CD4-positive, alpha-beta T cell treated with Interleukin-6 for 4 hours (primary cell): ENCODE measurements around the gene ST8SIA3.

Source experiments
- DNase-seq: peaks from one replicate; pipeline ENCODE4 v3.0.0-alpha.2; 2020; ENCODE audit warnings: mixed read lengths

Gene ST8SIA3

GRCh38 chr18:57352271-57352701 lies at the start of gene ST8SIA3:
ST8SIA3 (plus strand) TSS chr18:57352557; CDS start chr18:57352847, 290 bp downstream.
- DNase-seq, result no peak

DNA sequence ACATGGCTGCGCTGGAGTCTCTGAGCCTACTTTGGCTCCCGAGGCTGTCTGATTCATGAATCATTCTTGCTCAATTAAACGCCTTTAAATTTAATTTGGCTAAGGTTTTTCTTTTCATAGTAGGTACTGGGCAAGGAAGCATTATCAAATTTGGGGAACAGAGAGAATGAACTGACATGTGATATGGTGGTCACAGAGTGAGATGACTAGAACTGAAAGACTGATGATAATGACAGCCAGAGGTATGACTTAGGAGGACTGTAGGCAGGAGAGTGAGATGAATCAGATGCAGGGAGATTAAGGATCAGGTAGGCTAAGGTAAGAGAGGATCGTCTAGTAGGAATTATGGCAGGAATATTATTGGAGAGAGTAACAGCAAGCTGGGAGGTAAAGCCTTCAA lies 40.9 kb upstream of the ST8SIA3 start:
- no peak for DNase-seq

DNA sequence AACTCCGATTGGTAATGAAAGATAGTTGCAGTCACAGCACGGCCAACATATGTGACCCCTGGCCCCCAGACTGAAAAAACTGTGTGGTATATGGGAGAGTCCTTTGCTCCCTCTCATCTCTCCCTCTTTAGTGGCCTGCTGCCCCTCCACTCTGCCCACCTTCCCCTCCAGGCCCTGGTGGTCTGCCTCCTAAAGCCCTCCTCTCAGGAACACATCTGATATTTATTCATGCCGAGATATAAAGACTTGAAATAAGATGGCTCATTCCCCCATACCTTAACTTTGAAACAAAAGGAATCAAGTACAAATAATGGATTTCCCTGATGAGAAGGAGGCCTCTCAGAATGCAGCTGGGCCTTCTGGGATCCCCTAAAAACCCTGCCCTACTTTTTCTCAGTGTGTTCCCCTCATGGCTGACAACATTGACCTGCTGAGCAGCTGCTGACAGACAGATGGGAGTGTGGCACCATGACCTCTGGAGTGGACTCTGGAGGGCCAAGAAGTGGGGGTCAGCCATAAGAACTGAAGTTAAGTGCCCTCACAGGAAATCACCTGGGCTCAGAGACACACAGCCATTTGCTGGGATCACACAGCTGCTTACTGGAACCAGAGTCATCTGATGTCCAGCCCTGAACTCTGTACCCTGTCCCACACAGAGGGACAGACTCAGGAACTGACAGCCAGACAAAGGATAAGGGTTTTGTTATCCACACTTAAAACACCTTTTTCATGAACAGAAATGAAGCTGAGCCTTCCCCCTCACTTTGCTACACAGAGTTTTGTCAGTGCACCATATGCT lies 39.8 kb upstream of the ST8SIA3 start:
- no peak for DNase-seq

DNA sequence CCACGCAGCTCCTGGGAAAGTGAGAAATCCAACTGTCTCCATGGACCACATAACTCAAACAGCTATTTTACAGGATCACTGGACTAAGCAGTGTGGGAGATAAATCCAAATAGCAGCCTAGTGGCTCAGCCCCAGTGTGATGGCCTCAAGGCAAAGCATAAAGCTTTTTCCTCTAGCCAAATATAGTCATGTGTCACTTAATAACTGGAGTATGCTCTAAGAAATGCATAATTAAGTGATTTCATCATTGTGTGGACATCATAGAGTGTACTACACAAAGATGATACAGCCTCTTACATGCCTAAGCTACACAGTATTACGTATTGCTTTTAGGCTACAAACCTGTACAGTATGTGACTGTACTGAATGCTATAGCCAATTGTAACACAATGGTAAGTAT lies 31.8 kb upstream of the ST8SIA3 start:
- DNase-seq, result no peak

DNA sequence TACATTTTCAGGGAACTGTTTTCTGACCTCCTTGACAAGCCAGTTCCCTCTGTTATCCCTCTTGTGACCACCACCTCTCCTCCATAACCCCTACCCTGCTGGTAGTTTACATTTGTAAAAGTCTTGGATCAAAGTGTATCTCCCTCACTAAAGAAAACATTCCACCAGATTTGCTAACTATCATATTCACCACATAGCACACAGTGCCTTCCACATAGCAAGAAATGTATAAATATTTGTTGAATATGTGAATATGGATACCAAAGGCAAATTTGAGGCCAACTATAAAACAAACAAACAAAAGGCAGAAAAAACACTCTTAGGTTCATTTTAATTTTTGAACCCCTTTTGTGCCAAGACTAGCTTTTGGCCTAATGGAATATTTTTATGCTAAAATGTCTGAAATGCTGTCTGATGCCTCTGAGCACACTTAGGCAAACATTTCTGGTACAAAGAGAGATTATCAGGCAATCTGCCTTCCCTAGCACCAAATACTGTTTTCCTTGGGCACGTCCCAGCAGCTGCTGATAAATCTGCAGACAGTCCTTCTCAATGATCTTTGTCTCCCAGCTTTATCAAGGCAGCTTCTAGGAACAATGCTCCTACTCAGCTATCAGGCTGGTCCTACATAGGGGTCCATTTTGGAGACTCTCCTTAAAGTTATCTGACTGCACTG lies 26.7 kb upstream of the ST8SIA3 start:
- no peak for DNase-seq

GRCh38 chr18:57326718-57327323 lies 25.5 kb upstream of the ST8SIA3 start:
- DNase-seq, result no peak

- DNase-seq, result no peak
Measured at GRCh38 chr18:57328665-57329064, 23.7 kb upstream of the ST8SIA3 start.

DNA sequence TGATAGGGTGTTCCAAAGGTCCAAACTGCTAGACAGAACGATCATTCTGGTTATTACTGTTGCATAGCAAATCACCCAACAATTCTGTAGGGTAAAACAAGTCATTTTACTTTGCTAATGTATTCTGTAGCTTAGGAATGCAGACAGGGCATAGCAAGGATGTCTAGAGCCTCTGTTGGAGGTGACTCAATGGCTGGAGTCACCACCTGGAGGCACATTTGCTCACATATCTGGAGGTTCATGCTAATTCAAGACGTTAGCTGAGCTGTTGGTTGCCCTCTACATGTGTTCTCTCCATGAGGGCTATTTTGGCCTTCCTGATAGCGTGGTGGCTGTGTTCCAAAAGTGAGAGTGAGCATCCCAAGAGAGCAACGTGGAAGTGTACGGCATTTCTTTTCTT lies 22.5 kb upstream of the ST8SIA3 start:
- DNase-seq, result no peak

GRCh38 chr18:57331718-57332117 lies 20.6 kb upstream of the ST8SIA3 start:
- DNase-seq, result no peak

DNA sequence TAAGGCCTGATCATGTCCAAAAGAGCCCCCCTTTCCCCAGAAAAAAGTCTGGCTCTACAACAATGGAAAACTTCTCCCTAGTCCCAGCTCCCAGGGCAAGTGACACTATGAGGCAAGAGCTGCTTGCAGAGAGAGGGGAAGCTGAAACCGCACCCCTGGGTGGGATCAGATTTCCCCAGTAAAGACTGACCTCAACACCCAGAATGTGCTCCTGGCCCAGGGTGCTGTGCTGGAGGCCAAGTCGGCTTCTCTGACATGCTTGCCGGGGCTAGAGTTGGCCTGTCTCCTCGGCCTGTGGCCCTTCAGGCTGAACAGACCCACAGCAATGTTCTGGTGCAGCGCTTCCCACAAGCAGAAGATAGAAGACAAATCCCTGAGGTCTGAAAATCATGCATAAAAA lies 18.4 kb upstream of the ST8SIA3 start:
- no peak for DNase-seq

GRCh38 chr18:57334383-57334782 lies 18.0 kb upstream of the ST8SIA3 start:
- no peak for DNase-seq

GRCh38 chr18:57336343-57336742 lies 16.0 kb upstream of the ST8SIA3 start:
- no peak for DNase-seq

GRCh38 chr18:57337890-57338289 lies 14.5 kb upstream of the ST8SIA3 start:
- no peak for DNase-seq

- no peak for DNase-seq
Measured at GRCh38 chr18:57343833-57344232, 8.5 kb upstream of the ST8SIA3 start.

GRCh38 chr18:57346876-57347275 lies 5.5 kb upstream of the ST8SIA3 start:
- no peak for DNase-seq

DNA sequence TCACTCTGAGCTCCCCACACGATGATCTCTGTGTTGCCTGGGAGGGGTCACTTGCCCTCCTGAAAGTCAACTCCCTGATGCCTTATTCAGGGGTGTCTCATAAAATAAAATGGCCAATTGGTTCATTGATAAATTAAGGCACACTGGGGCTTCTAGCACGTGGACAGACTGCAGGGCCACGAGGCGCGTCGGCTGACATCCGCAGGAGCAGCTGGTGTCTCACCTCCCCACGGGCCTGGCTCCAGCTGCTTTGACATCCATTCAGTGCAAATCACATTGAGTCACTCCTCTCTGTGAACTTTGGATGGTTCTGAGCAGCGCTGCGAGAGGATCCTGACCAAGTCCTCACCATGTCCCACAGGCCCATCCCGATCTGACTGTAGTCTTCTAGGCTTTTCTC lies 4.6 kb upstream of the ST8SIA3 start:
- no peak for DNase-seq

DNA sequence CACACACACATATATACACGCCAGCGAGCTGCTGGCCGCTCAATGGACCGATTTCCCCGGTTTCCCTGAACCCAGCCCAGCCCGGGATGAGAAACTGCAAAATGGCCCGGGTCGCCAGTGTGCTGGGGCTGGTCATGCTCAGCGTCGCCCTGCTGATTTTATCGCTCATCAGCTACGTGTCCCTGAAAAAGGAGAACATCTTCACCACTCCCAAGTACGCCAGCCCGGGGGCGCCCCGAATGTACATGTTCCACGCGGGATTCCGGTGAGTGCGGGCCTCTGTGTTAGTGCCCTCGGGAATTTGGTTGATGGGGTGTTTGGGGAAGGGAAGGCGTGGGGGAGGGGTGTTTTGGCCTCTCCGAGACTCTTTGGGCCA lies 392 bp downstream of the ST8SIA3 start:
- DNase-seq, result no peak

- DNase-seq, result no peak
Measured at GRCh38 chr18:57353137-57353939, 981 bp downstream of the ST8SIA3 start.

- no peak for DNase-seq
Measured at GRCh38 chr18:57353940-57354461, 1.6 kb downstream of the ST8SIA3 start.

- no peak for DNase-seq
Measured at GRCh38 chr18:57359433-57359832, 7.1 kb downstream of the ST8SIA3 start.

DNA sequence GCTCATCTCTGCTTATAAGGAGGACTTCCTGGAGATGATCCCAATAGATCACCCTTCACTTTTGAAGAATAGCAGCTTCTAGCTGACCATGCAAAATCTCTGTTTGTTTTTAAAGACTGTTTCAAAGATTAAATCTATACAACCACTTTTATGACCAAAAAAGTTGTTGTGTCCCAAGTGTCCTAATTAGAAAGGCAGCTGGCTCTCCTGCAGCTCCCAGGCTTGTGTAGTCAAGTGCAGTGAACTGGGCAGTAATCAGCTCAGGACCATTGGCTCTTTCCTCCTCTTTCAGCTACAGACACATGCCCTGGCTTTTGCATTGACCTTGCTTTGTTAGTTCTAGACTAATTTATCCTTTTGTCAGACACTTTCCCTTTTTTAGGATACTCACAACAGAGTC lies 10.4 kb downstream of the ST8SIA3 start:
- no peak for DNase-seq

- DNase-seq, result no peak
Measured at GRCh38 chr18:57364460-57364859, 12.1 kb downstream of the ST8SIA3 start.

DNA sequence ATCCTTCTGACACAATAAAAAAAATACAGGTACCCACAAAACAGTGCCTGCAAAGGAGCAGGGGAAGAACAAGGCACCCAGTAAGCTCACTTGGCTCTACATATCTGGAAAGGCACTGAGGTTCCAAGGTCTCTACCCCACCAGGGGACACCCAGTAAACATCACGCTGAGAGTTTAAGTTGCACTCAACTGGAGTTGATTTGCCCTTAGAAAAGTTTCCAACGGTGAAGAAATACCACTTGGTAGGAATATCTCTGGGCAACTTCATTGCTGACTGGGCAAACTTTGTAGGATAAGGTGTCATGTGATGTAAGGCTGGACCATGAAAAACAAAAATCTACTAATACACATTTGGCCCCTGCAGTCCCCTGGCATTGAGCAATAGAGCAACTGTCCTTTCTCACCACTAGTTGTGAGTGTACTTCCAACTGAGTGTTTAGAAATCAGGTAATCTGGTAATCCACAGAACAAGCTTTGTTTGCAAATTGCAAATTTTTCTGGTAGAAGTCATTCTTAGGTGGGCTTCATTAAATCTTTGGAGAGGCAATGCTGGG lies 14.2 kb downstream of the ST8SIA3 start:
- no peak for DNase-seq
